Tibial nerve (tissue), 3 donors: ENCODE data around the gene CHST5.

Source experiments
- CTCF ChIP-seq, 5 experiments: fragments of 200-600 bp in 3 of 5; fragments of 450-650 bp in 2 of 5; sonication (generic) in 3 of 5; IDR thresholded peaks; one replicate each; pipeline ENCODE4 v1.5.1; 2016 to 2019; ENCODE audit warnings: antibody characterized with exemption in 5 of 5, mild to moderate bottlenecking in 3 of 5, moderate library complexity in 2 of 5
- POLR2A ChIP-seq, 2 donors: fragments of 450-650 bp; IDR thresholded peaks; one replicate each; pipeline ENCODE4 v1.6.1; 2017; ENCODE audit warnings: antibody characterized with exemption in 2 of 2, mild to moderate bottlenecking in 2 of 2, moderate library complexity in 2 of 2

DNA sequence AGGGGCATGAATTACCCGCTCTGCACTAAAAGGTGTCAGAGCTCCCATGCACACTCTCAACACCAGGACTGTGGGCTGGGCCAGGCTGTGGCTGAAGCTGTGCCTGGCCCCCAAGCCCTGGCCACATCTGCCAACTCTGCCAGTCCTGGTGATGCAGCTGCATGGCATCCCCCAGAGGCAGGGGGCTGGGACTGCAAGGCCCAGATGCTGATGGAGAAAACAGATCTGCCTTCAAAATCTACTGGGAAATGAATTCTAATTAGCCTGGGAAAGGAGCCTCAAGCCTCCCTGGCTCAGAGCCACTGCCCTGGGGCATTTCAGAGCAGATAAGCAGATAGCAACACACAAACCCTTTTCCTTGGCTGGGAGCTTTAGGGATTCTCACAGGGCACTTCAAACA is 44.0 kb downstream of the CHST5 start:
- TF ChIP-seq CTCF (IDR thresholded peaks at IDR 0.05) (no peak), POLR2A (IDR thresholded peaks at IDR 0.05) (no peak)
